Cardiac septum (tissue), 1 donor: ENCODE measurements around the gene TTC23. TPM values are rescaled to one million over a fixed set of nuclear protein-coding genes. Genes with fewer than 3 reads are reported as not detected.
A peak's percentile ranks its signal among the peaks of the same experiment; 100 is the strongest.

Experiments
- DNase-seq: peaks from one replicate; pipeline ENCODE4 v3.0.0-alpha.2; 2020; ENCODE audit warnings: low spot score
- intact Hi-C: fragments of 100-400 bp; cut with DNase I; formaldehyde crosslinking; loops from one replicate; pipeline ENCODE4 v1.14.0; 2022
- total RNA-seq: library from RNA; stranded (reverse); fragmentation: NEBNext Ultra II Directional; extraction: Animal tissue kit (Norgen Biotek cat#: 25700); gene quantifications from one replicate; pipeline ENCODE4 v1.2.1, GENCODE V29; 2021
- donor health status: DM: no; HTN: no; CAD: no.

TTC23 gene
- total RNA-seq, 1 donor from 2014 or later: 13.5 TPM

- DNase-seq: no peak
- intact Hi-C loops: loop anchor here (10.0 kb wide), 2 partner anchors 63 to 987 kb away; no protein-coding TSS in a partner anchor
Measured at GRCh38 chr15:99127773-99128172, 121.6 kb downstream of the TTC23 start.

- DNase-seq: no peak
- intact Hi-C loops: loop anchor here (10.0 kb wide), 2 partner anchors 62 to 988 kb away; no protein-coding TSS in a partner anchor
Measured at GRCh38 chr15:99126930-99127329, 122.5 kb downstream of the TTC23 start.

- intact Hi-C loops: loop anchor here (10.0 kb wide), 2 partner anchors 61 to 989 kb away; no protein-coding TSS in a partner anchor
- DNase-seq: no peak
Measured at GRCh38 chr15:99126131-99126588, 123.2 kb downstream of the TTC23 start.

GRCh38 chr15:99125061-99125891, 124.1 kb downstream of the TTC23 start:
- no peak for DNase-seq
- intact Hi-C loops: loop anchor here (10.0 kb wide), 2 partner anchors 60 to 990 kb away; no protein-coding TSS in a partner anchor

GRCh38 chr15:99124641-99125040, 124.7 kb downstream of the TTC23 start:
- DNase-seq: no peak
- intact Hi-C loops: loop anchor here (10.0 kb wide), 2 partner anchors 60 to 990 kb away; no protein-coding TSS in a partner anchor

- DNase-seq: peak; percentile 91
- intact Hi-C loops: loop anchor here (10.0 kb wide), 2 partner anchors 59 to 991 kb away; no protein-coding TSS in a partner anchor
Measured at GRCh38 chr15:99123713-99124451, 125.5 kb downstream of the TTC23 start.

GRCh38 chr15:99122831-99123712, 126.3 kb downstream of the TTC23 start:
- no peak for DNase-seq
- intact Hi-C loops: loop anchor here (10.0 kb wide), 2 partner anchors 58 to 992 kb away; no protein-coding TSS in a partner anchor

- DNase-seq: no peak
- intact Hi-C loops: loop anchor here (10.0 kb wide), 2 partner anchors 57 to 993 kb away; no protein-coding TSS in a partner anchor
Measured at GRCh38 chr15:99121691-99122410, 127.5 kb downstream of the TTC23 start.

- no peak for DNase-seq
- intact Hi-C loops: loop anchor here (10.0 kb wide), 2 partner anchors 56 to 994 kb away; no protein-coding TSS in a partner anchor
Measured at GRCh38 chr15:99121207-99121606, 128.2 kb downstream of the TTC23 start.

- no peak for DNase-seq
Measured at GRCh38 chr15:99120050-99120777, 129.2 kb downstream of the TTC23 start.

GRCh38 chr15:99118801-99119546, 130.4 kb downstream of the TTC23 start:
- peak; percentile 87 for DNase-seq
- intact Hi-C loops: no loop called here

More at GRCh38 chr15:99120050-99120777, 129.2 kb downstream of the TTC23 start:
- intact Hi-C loops: loop anchor here (10.0 kb wide), 2 partner anchors 55 to 995 kb away; no protein-coding TSS in a partner anchor

- DNase-seq: no peak
- intact Hi-C loops: no loop called here
Measured at GRCh38 chr15:99118258-99118632, 131.1 kb downstream of the TTC23 start.

- DNase-seq: no peak
- intact Hi-C loops: no loop called here
Measured at GRCh38 chr15:99117563-99118257, 131.7 kb downstream of the TTC23 start.

- intact Hi-C loops: no loop called here
- no peak for DNase-seq
Measured at GRCh38 chr15:99117111-99117510, 132.3 kb downstream of the TTC23 start.

GRCh38 chr15:99115300-99116215, 133.8 kb downstream of the TTC23 start:
- no peak for DNase-seq

More at GRCh38 chr15:99115300-99116215, 133.8 kb downstream of the TTC23 start:
- intact Hi-C loops: no loop called here
